Astrocyte of the cerebellum (primary cell): ENCODE data around the gene NAGLU.

ENCODE experiments used
- DNase-seq: peaks from one replicate; pipeline ENCODE4 v3.0.0-alpha.2; 2011; ENCODE audit warnings: low read depth
- H3K4me3 ChIP-seq: 2 replicates; pipeline ENCODE4 v1.5.1; 2011; ENCODE audit warnings: mild to moderate bottlenecking, low read depth, low read length, moderate library complexity
- in situ Hi-C: cut with HindIII; loops from 2 replicates; pipeline ENCODE4 v1.10.0; 2017; ENCODE audit warnings: low sequenced_read_pairs
- TF ChIP-seq, protein P1 (sequence below): IDR thresholded peaks from 2 replicates; pipeline ENCODE4 v1.5.1; 2012; ENCODE audit warnings: low read length, low read depth, moderate library complexity, mild to moderate bottlenecking; ENCODE audit errors: missing control alignments

Gene NAGLU

GRCh38 chr17:42590886-42591285, 54.8 kb downstream of the NAGLU start:
- DNase-seq = no peak
- H3K4me3 ChIP-seq = no peak overlapping the region
- TF ChIP-seq, protein P1, sequence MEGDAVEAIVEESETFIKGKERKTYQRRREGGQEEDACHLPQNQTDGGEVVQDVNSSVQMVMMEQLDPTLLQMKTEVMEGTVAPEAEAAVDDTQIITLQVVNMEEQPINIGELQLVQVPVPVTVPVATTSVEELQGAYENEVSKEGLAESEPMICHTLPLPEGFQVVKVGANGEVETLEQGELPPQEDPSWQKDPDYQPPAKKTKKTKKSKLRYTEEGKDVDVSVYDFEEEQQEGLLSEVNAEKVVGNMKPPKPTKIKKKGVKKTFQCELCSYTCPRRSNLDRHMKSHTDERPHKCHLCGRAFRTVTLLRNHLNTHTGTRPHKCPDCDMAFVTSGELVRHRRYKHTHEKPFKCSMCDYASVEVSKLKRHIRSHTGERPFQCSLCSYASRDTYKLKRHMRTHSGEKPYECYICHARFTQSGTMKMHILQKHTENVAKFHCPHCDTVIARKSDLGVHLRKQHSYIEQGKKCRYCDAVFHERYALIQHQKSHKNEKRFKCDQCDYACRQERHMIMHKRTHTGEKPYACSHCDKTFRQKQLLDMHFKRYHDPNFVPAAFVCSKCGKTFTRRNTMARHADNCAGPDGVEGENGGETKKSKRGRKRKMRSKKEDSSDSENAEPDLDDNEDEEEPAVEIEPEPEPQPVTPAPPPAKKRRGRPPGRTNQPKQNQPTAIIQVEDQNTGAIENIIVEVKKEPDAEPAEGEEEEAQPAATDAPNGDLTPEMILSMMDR = no peak
- in situ Hi-C loops = no loop called here

DNA sequence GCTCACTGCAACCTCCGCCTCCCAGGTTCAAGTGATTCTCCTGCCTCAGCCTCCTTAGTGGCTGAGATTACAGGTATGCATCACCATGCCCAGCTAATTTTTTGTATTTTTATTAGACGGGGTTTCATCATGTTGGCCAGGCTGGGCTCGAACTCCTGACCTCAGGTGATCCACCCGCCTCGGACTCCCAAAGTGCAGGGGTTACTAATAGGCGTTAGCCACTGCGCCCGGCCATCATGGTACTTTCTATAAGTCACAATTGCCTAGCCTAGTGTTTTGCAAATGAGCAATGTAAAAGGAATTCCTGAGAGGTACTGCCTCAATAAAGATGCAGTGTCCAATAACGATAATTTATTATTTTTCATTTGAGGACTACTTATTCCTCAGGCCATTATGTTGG, 55.4 kb downstream of the NAGLU start:
- DNase-seq = no peak
- H3K4me3 ChIP-seq = no peak overlapping the region
- TF ChIP-seq, protein P1 = no peak
- in situ Hi-C loops = no loop called here
